ENCODE results near the gene IVNS1ABP. TPM values are rescaled to one million over a fixed set of nuclear protein-coding genes. Genes with fewer than 3 reads are reported as not detected.
"Not testable (repeated sequence)": the region's sequence is repeated elsewhere in the genome, so short reads cannot be mapped to it uniquely, and the experiment has no call there.

IVNS1ABP gene
- total and polyA plus RNA-seq, 2 of the 13 experiments (the other 11 are each of a cell fraction or from before 2014, with no cell fraction given) = 49.1 to 51.7 TPM

GRCh38 chr1:185365951-185366350 is 48.9 kb upstream of the IVNS1ABP start (continued):
- TF ChIP-seq GTF2F1 (IDR thresholded peaks at IDR 0.05; ENCODE audit: low read length) = no peak
- no peak for TF ChIP-seq ARID2 (CRISPR knock-in tag; IDR thresholded peaks at IDR 0.05; ENCODE audit: borderline replicate concordance)

- DNase-seq (ENCODE audit: low spot score); CTCF ChIA-PET (ENCODE audit: low intra/inter-chr PET ratio, low total read pairs); H3K79me2 ChIP-seq (ENCODE audit: insufficient read depth, low read length): not testable (repeated sequence)
Measured at GRCh38 chr1:185364528-185364927, 47.5 kb upstream of the IVNS1ABP start.

GRCh38 chr1:185363205-185363604 is 46.2 kb upstream of the IVNS1ABP start:
- Histone ChIP-seq H2AFZ (ENCODE audit: low read length) (no peak overlapping the region), H3K4me1 (ENCODE audit: insufficient read depth, low read length) (no peaks in the 10 kb centered on the region), H3K4me2 (ENCODE audit: low read depth, low read length) (no peak overlapping the region), H3K79me2 (ENCODE audit: insufficient read depth, low read length) (no peaks in the 10 kb centered on the region), H3K36me3 (replicated peaks in 1 of 2; ENCODE audit: control insufficient read depth in 1 of 2, insufficient read depth in 2 of 2, low read length in 2 of 2) (no peaks in the 10 kb centered on the region), H3K9me3 (ENCODE audit: low read length) (peaks cover 6% of the 10 kb centered on the region; the same call in 1 of the 2 replicates), H3K27ac (ENCODE audit: extremely low read length, insufficient read depth, low read length) (no peak overlapping the region), H3K9ac (ENCODE audit: insufficient read depth, low read depth, low read length) (no peak overlapping the region), H3K27me3 (ENCODE audit: control insufficient read depth in 1 of 2, insufficient read depth in 2 of 2, low read length in 2 of 2) (no peaks in the 10 kb centered on the region), H3K4me3 (replicated peaks in 1 of 3; ENCODE audit: insufficient read depth in 1 of 3, low read depth in 2 of 3, low read length in 3 of 3) (no peak overlapping the region), H4K20me1 (ENCODE audit: insufficient read depth, low read length) (no peaks in the 10 kb centered on the region)
- intact Hi-C loops (cut with micrococcal nuclease; ENCODE audit: unreplicated experiment) = no loop called here
- FAIRE-seq (no peak), ATAC-seq (no peak), DNase-seq (ENCODE audit: low spot score) (no peak)
- CTCF ChIA-PET (ENCODE audit: low intra/inter-chr PET ratio, low total read pairs) = no interaction called here
- in situ Hi-C loops (cut with HindIII; ENCODE audit: extremely low pct_ligation_motif_present, low pct_unique_long_range_greater_than_20kb) = no loop called here
- no TSS peak for BruUV-seq (replicated peaks)
- POLR2A ChIA-PET = no interaction called here
- TF ChIP-seq KDM3A (CRISPR knock-in tag; IDR thresholded peaks at IDR 0.05; ENCODE audit: low read depth) = no peak
- no peak for TF ChIP-seq ARID2 (CRISPR knock-in tag; IDR thresholded peaks at IDR 0.05; ENCODE audit: borderline replicate concordance)
- TF ChIP-seq ZBTB38 (CRISPR knock-in tag; IDR thresholded peaks at IDR 0.05) = no peak
- no peak for TF ChIP-seq KIAA2018 (CRISPR knock-in tag; IDR thresholded peaks at IDR 0.05; ENCODE audit: borderline replicate concordance)
- TF ChIP-seq ZBTB7B (CRISPR knock-in tag; IDR thresholded peaks at IDR 0.05) = no peak
- no peak for TF ChIP-seq CREBL2 (CRISPR knock-in tag; IDR thresholded peaks at IDR 0.05; ENCODE audit: borderline replicate concordance)
- TF ChIP-seq POGZ (CRISPR knock-in tag; IDR thresholded peaks at IDR 0.05) = no peak
- TF ChIP-seq ZNF549 (CRISPR knock-in tag; IDR thresholded peaks at IDR 0.05) = no peak
- no peak for TF ChIP-seq NKX3-1 (CRISPR knock-in tag; IDR thresholded peaks at IDR 0.05)

More at GRCh38 chr1:185364528-185364927, 47.5 kb upstream of the IVNS1ABP start:
- WGBS (ENCODE audit: low lambda C conversion rate) = 31% methylated on average over 3 of the region's 3 CpGs
- in situ Hi-C loops (cut with HindIII; ENCODE audit: extremely low pct_ligation_motif_present, low pct_unique_long_range_greater_than_20kb); H3K9ac ChIP-seq (ENCODE audit: insufficient read depth, low read depth, low read length); FAIRE-seq; POLR2A ChIA-PET; intact Hi-C loops (cut with micrococcal nuclease; ENCODE audit: unreplicated experiment); H3K27me3 ChIP-seq (ENCODE audit: control insufficient read depth in 1 of 2, insufficient read depth in 2 of 2, low read length in 2 of 2); H3K4me1 ChIP-seq (ENCODE audit: insufficient read depth, low read length); H3K27ac ChIP-seq (ENCODE audit: extremely low read length, insufficient read depth, low read length); H4K20me1 ChIP-seq (ENCODE audit: insufficient read depth, low read length); H2AFZ ChIP-seq (ENCODE audit: low read length); BruUV-seq (replicated peaks); H3K4me2 ChIP-seq (ENCODE audit: low read depth, low read length); H3K36me3 ChIP-seq (replicated peaks in 1 of 2; ENCODE audit: control insufficient read depth in 1 of 2, insufficient read depth in 2 of 2, low read length in 2 of 2); ATAC-seq; H3K9me3 ChIP-seq (ENCODE audit: low read length); H3K4me3 ChIP-seq (replicated peaks in 1 of 3; ENCODE audit: insufficient read depth in 1 of 3, low read depth in 2 of 3, low read length in 3 of 3): not testable (repeated sequence)

Data from HepG2 (cell line).